ENCODE results near the gene SLC22A8. TPM values are rescaled to one million over a fixed set of nuclear protein-coding genes. Genes with fewer than 3 reads are reported as not detected.

The SLC22A8 gene
- total and polyA plus RNA-seq, 2 experiments from 2014 or later = not detected

DNA sequence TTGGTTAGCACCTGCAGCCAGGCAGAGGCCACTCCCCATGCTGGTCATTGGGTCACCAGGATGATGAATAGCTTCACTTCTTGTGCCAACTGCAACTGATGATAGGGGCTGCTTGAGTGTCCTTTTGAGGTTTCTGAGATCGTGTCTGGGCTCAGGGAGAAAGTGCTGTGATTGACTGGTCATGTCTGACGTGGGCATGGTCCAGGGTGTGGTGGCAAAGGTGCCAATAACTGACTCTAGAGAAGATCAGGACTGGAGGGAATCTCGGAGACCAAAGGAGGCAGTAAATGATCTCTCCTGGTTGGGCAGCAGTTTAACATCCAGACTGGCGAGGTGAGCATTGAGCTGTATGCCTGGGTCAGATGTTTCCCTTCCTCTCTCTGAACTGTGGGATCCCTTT, 20.9 kb downstream of the SLC22A8 start:
- no peaks in the 10 kb centered on the region for H3K79me2 ChIP-seq (replicated peaks; ENCODE audit: insufficient read depth)
- H3K36me3 ChIP-seq (ENCODE audit: insufficient read depth) = no peaks in the 10 kb centered on the region
- Mint-ChIP-seq H3K36me3 (ENCODE audit: low read depth) (no peaks in the 10 kb centered on the region; the same call in 2 of the 3 replicates), H3K27me3 (ENCODE audit: insufficient read depth, low read depth, poor library complexity) (peaks cover 9% of the 10 kb centered on the region), H3K27ac (no peak overlapping the region), H3K4me1 (peaks cover 7% of the 10 kb centered on the region), H3K9me3 (peaks cover 7% of the 10 kb centered on the region; the same call in 2 of the 3 replicates), H3K4me3 (no peak overlapping the region)
- no peak overlapping the region for H3K4me3 ChIP-seq
- DNase-seq (ENCODE audit: low spot score) (no peak), ATAC-seq (no peak)
- H2AFZ ChIP-seq = no peak overlapping the region
- H3K27me3 ChIP-seq (ENCODE audit: insufficient read depth) = no peaks in the 10 kb centered on the region
- H3K27ac ChIP-seq (ENCODE audit: low read depth) = no peak overlapping the region
- TF ChIP-seq EZH2 (IDR thresholded peaks at IDR 0.05; ENCODE audit: low read depth, unreplicated experiment) = no peak
- TF ChIP-seq, protein P1, sequence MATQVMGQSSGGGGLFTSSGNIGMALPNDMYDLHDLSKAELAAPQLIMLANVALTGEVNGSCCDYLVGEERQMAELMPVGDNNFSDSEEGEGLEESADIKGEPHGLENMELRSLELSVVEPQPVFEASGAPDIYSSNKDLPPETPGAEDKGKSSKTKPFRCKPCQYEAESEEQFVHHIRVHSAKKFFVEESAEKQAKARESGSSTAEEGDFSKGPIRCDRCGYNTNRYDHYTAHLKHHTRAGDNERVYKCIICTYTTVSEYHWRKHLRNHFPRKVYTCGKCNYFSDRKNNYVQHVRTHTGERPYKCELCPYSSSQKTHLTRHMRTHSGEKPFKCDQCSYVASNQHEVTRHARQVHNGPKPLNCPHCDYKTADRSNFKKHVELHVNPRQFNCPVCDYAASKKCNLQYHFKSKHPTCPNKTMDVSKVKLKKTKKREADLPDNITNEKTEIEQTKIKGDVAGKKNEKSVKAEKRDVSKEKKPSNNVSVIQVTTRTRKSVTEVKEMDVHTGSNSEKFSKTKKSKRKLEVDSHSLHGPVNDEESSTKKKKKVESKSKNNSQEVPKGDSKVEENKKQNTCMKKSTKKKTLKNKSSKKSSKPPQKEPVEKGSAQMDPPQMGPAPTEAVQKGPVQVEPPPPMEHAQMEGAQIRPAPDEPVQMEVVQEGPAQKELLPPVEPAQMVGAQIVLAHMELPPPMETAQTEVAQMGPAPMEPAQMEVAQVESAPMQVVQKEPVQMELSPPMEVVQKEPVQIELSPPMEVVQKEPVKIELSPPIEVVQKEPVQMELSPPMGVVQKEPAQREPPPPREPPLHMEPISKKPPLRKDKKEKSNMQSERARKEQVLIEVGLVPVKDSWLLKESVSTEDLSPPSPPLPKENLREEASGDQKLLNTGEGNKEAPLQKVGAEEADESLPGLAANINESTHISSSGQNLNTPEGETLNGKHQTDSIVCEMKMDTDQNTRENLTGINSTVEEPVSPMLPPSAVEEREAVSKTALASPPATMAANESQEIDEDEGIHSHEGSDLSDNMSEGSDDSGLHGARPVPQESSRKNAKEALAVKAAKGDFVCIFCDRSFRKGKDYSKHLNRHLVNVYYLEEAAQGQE (IDR thresholded peaks at IDR 0.05; ENCODE audit: unreplicated experiment) = no peak
- TF ChIP-seq ZNF114 (CRISPR knock-in tag; IDR thresholded peaks at IDR 0.05) = no peak
- no peak for TF ChIP-seq JUNB (IDR thresholded peaks at IDR 0.05; ENCODE audit: unreplicated experiment)
- TF ChIP-seq, protein P2, sequence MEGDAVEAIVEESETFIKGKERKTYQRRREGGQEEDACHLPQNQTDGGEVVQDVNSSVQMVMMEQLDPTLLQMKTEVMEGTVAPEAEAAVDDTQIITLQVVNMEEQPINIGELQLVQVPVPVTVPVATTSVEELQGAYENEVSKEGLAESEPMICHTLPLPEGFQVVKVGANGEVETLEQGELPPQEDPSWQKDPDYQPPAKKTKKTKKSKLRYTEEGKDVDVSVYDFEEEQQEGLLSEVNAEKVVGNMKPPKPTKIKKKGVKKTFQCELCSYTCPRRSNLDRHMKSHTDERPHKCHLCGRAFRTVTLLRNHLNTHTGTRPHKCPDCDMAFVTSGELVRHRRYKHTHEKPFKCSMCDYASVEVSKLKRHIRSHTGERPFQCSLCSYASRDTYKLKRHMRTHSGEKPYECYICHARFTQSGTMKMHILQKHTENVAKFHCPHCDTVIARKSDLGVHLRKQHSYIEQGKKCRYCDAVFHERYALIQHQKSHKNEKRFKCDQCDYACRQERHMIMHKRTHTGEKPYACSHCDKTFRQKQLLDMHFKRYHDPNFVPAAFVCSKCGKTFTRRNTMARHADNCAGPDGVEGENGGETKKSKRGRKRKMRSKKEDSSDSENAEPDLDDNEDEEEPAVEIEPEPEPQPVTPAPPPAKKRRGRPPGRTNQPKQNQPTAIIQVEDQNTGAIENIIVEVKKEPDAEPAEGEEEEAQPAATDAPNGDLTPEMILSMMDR (conservative IDR thresholded peaks at IDR 0.05; ENCODE audit: low read depth in 2 of 2) = no peak
- TF ChIP-seq STAT1 (IDR thresholded peaks at IDR 0.05; ENCODE audit: unreplicated experiment) = no peak
- TF ChIP-seq NANOG (IDR thresholded peaks at IDR 0.05; ENCODE audit: borderline replicate concordance) = no peak
- TF ChIP-seq POLR2AphosphoS5 (IDR thresholded peaks at IDR 0.05; ENCODE audit: low read depth) = no peak
- TF ChIP-seq, protein P3, sequence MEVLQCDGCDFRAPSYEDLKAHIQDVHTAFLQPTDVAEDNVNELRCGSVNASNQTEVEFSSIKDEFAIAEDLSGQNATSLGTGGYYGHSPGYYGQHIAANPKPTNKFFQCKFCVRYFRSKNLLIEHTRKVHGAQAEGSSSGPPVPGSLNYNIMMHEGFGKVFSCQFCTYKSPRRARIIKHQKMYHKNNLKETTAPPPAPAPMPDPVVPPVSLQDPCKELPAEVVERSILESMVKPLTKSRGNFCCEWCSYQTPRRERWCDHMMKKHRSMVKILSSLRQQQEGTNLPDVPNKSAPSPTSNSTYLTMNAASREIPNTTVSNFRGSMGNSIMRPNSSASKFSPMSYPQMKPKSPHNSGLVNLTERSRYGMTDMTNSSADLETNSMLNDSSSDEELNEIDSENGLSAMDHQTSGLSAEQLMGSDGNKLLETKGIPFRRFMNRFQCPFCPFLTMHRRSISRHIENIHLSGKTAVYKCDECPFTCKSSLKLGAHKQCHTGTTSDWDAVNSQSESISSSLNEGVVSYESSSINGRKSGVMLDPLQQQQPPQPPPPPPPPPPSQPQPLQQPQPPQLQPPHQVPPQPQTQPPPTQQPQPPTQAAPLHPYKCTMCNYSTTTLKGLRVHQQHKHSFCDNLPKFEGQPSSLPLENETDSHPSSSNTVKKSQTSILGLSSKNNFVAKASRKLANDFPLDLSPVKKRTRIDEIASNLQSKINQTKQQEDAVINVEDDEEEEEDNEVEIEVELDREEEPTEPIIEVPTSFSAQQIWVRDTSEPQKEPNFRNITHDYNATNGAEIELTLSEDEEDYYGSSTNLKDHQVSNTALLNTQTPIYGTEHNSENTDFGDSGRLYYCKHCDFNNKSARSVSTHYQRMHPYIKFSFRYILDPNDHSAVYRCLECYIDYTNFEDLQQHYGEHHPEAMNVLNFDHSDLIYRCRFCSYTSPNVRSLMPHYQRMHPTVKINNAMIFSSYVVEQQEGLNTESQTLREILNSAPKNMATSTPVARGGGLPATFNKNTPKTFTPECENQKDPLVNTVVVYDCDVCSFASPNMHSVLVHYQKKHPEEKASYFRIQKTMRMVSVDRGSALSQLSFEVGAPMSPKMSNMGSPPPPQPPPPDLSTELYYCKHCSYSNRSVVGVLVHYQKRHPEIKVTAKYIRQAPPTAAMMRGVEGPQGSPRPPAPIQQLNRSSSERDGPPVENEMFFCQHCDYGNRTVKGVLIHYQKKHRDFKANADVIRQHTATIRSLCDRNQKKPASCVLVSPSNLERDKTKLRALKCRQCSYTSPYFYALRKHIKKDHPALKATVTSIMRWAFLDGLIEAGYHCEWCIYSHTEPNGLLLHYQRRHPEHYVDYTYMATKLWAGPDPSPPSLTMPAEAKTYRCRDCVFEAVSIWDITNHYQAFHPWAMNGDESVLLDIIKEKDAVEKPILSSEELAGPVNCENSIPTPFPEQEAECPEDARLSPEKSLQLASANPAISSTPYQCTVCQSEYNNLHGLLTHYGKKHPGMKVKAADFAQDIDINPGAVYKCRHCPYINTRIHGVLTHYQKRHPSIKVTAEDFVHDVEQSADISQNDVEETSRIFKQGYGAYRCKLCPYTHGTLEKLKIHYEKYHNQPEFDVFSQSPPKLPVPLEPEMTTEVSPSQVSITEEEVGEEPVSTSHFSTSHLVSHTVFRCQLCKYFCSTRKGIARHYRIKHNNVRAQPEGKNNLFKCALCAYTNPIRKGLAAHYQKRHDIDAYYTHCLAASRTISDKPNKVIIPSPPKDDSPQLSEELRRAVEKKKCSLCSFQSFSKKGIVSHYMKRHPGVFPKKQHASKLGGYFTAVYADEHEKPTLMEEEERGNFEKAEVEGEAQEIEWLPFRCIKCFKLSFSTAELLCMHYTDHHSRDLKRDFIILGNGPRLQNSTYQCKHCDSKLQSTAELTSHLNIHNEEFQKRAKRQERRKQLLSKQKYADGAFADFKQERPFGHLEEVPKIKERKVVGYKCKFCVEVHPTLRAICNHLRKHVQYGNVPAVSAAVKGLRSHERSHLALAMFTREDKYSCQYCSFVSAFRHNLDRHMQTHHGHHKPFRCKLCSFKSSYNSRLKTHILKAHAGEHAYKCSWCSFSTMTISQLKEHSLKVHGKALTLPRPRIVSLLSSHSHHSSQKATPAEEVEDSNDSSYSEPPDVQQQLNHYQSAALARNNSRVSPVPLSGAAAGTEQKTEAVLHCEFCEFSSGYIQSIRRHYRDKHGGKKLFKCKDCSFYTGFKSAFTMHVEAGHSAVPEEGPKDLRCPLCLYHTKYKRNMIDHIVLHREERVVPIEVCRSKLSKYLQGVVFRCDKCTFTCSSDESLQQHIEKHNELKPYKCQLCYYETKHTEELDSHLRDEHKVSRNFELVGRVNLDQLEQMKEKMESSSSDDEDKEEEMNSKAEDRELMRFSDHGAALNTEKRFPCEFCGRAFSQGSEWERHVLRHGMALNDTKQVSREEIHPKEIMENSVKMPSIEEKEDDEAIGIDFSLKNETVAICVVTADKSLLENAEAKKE (CRISPR knock-in tag; IDR thresholded peaks at IDR 0.05) = no peak
- TF ChIP-seq ZNF331 (CRISPR knock-in tag; IDR thresholded peaks at IDR 0.05; ENCODE audit: low read depth) = no peak
- TF ChIP-seq, protein P4, sequence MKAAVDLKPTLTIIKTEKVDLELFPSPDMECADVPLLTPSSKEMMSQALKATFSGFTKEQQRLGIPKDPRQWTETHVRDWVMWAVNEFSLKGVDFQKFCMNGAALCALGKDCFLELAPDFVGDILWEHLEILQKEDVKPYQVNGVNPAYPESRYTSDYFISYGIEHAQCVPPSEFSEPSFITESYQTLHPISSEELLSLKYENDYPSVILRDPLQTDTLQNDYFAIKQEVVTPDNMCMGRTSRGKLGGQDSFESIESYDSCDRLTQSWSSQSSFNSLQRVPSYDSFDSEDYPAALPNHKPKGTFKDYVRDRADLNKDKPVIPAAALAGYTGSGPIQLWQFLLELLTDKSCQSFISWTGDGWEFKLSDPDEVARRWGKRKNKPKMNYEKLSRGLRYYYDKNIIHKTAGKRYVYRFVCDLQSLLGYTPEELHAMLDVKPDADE (IDR thresholded peaks at IDR 0.05) = no peak
- no peak for TF ChIP-seq EZH2phosphoT487 (IDR thresholded peaks at IDR 0.05; ENCODE audit: unreplicated experiment)
- no peak for TF ChIP-seq CREB1 (CRISPR knock-in tag; IDR thresholded peaks at IDR 0.05; ENCODE audit: low read depth)
- H3K4me1 ChIP-seq (ENCODE audit: insufficient read depth) = no peaks in the 10 kb centered on the region
- H4K20me1 ChIP-seq (replicated peaks; ENCODE audit: insufficient read depth) = no peaks in the 10 kb centered on the region
- H3K9me2 ChIP-seq (ENCODE audit: insufficient read depth) = 0 out of 2 replicates have a peak, but pooled peaks cover 6% of the 10 kb centered on the region
- H3K4me2 ChIP-seq = no peak overlapping the region
- no peaks in the 10 kb centered on the region for H3F3A ChIP-seq (replicated peaks; ENCODE audit: low read depth)

All from GM23338 (cell line).